Keratinocyte (primary cell): ENCODE results near the gene CHST8. TPM values are rescaled to one million over a fixed set of nuclear protein-coding genes. Genes with fewer than 3 reads are reported as not detected.

Experiments
- DNase-seq: peaks from one replicate; pipeline ENCODE4 v3.0.0-alpha.2; 2011; ENCODE audit warnings: low read depth, missing footprints, low spot score
- FAIRE-seq: peaks from 2 replicates; lab custom pipeline; 2011; peaks lifted over from hg19 to GRCh38; lab: Jason Lieb, UNC
- H2AFZ ChIP-seq: 2 replicates; pipeline ENCODE4 v1.6.0; 2012; ENCODE audit warnings: low read length, control low read depth, inconsistent platforms; ENCODE audit not compliant: control insufficient read depth
- H3K27ac ChIP-seq: 2 replicates; pipeline ENCODE4 v1.5.1; 2011; ENCODE audit warnings: low read length; ENCODE audit not compliant: control insufficient read depth, insufficient read depth
- H3K27me3 ChIP-seq: 3 replicates; pipeline ENCODE4 v1.6.0; 2011; ENCODE audit warnings: low read length; ENCODE audit not compliant: control insufficient read depth, insufficient read depth; ENCODE audit errors: extremely low read depth
- H3K36me3 ChIP-seq, 2 experiments: 2 replicates in 1 of 2; 3 replicates in 1 of 2; pipeline ENCODE4 v1.5.1; 2011; ENCODE audit warnings: low read length in 2 of 2, mild to moderate bottlenecking in 1 of 2; ENCODE audit not compliant: control insufficient read depth in 2 of 2, insufficient read depth in 2 of 2; ENCODE audit errors: extremely low read depth in 1 of 2
- H3K4me1 ChIP-seq: 3 replicates; pipeline ENCODE4 v1.5.1; 2011; ENCODE audit warnings: low read length; ENCODE audit not compliant: control insufficient read depth, insufficient read depth; ENCODE audit errors: extremely low read depth
- H3K4me2 ChIP-seq: 3 replicates; pipeline ENCODE4 v1.6.0; 2011; ENCODE audit warnings: low read depth, low read length; ENCODE audit not compliant: control insufficient read depth, insufficient read depth; ENCODE audit errors: extremely low read depth
- H3K4me3 ChIP-seq, 3 experiments: fragments of 200-600 bp in 1 of 3; sonication (generic) in 1 of 3; 2 replicates in 2 of 3; 3 replicates in 1 of 3; pipeline ENCODE4 v1.5.1; 2011 to 2016; ENCODE audit warnings: low read length in 3 of 3, mild to moderate bottlenecking in 3 of 3, control low read depth in 2 of 3, inconsistent platforms in 1 of 3, low read depth in 1 of 3, mixed read lengths in 1 of 3, mixed run types in 1 of 3, moderate library complexity in 1 of 3; ENCODE audit not compliant: control insufficient read depth in 2 of 3, insufficient read depth in 2 of 3; ENCODE audit errors: extremely low read depth in 1 of 3
- H3K79me2 ChIP-seq: 2 replicates; pipeline ENCODE4 v1.6.0; 2012; ENCODE audit warnings: low read length; ENCODE audit not compliant: control insufficient read depth, insufficient read depth
- H3K9ac ChIP-seq: 3 replicates; pipeline ENCODE4 v1.6.0; 2011; ENCODE audit warnings: low read length; ENCODE audit not compliant: control insufficient read depth, insufficient read depth; ENCODE audit errors: extremely low read depth
- H3K9me1 ChIP-seq: 3 replicates; pipeline ENCODE4 v1.6.0; 2011; ENCODE audit warnings: low read length; ENCODE audit not compliant: control insufficient read depth, insufficient read depth; ENCODE audit errors: extremely low read depth
- H3K9me3 ChIP-seq: 2 replicates; pipeline ENCODE4 v1.5.1; 2012; ENCODE audit warnings: low read depth, low read length; ENCODE audit not compliant: control insufficient read depth
- H4K20me1 ChIP-seq: 3 replicates; pipeline ENCODE4 v1.6.0; 2011; ENCODE audit warnings: low read length; ENCODE audit not compliant: control insufficient read depth, insufficient read depth; ENCODE audit errors: extremely low read depth
- CTCF ChIP-seq, 3 experiments: IDR thresholded peaks in 1 of 3; conservative IDR thresholded peaks in 1 of 3; optimal IDR thresholded peaks in 1 of 3; 2 replicates in 2 of 3; 3 replicates in 1 of 3; pipeline versions ENCODE3 to v1.5.1; 2011; ENCODE audit warnings: low read length in 3 of 3, mild to moderate bottlenecking in 3 of 3, moderate library complexity in 2 of 3, control low read depth in 1 of 3, inconsistent platforms in 1 of 3; ENCODE audit not compliant: insufficient read depth in 2 of 3; ENCODE audit errors: extremely low read depth in 1 of 3
- EZH2 ChIP-seq: IDR thresholded peaks from one replicate; pipeline ENCODE4 v1.6.1; 2012; ENCODE audit warnings: inconsistent platforms, mild to moderate bottlenecking, low read length, moderate library complexity
- dilution Hi-C: fragments of 300-500 bp; cut with MboI; formaldehyde crosslinking; loops from one replicate; pipeline ENCODE4 v1.7.0; 2020; ENCODE audit warnings: low sequenced_read_pairs; ENCODE audit not compliant: extremely low pct_ligation_motif_present
- polyA minus RNA-seq, 3 experiments: library from RNA; depleted of rRNA, polyadenylated mRNA; stranded (reverse); fragments of >200 nt; gene quantifications; 1 replicate in 1 of 3; 2 replicates in 1 of 3; 3 replicates in 1 of 3; pipeline ENCODE4 v1.2.3, GENCODE V29; 2011
- polyA plus RNA-seq, 5 experiments: library from polyadenylated mRNA; depleted of rRNA in 3 of 5; stranded (reverse) in 3 of 5; stranded (forward) in 1 of 5; unstranded in 1 of 5; fragments of >200 nt; gene quantifications; 1 replicate in 1 of 5; 2 replicates in 3 of 5; 3 replicates in 1 of 5; pipeline versions ENCODE4 v1.2.1 to v1.2.3, GENCODE V29; 2011 to 2012; ENCODE audit warnings: missing spikeins in 2 of 5, low read depth in 1 of 5, low replicate concordance in 1 of 5

The CHST8 gene, protein sequence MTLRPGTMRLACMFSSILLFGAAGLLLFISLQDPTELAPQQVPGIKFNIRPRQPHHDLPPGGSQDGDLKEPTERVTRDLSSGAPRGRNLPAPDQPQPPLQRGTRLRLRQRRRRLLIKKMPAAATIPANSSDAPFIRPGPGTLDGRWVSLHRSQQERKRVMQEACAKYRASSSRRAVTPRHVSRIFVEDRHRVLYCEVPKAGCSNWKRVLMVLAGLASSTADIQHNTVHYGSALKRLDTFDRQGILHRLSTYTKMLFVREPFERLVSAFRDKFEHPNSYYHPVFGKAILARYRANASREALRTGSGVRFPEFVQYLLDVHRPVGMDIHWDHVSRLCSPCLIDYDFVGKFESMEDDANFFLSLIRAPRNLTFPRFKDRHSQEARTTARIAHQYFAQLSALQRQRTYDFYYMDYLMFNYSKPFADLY
- not detected in 3 replicates for polyA plus RNA-seq
- polyA plus RNA-seq (2011; ENCODE audit: low read depth) = not detected
- polyA plus RNA-seq (2011; cell fraction: cytosol; rRNA removed) = not detected in 2 replicates
- polyA plus RNA-seq (2011; cell fraction: nucleus; rRNA removed) = not detected in 2 replicates
- 0.11 TPM in 1 of 2 replicates, not detected in the other for polyA plus RNA-seq (2012; ENCODE audit: low replicate concordance)
- polyA minus RNA-seq = 0.10 TPM in 1 of 3 replicates, not detected in the others
- polyA minus RNA-seq (2011; cell fraction: cytosol; rRNA and poly(A)+ RNA removed) = not detected
- not detected in 2 replicates for polyA minus RNA-seq (2011; cell fraction: nucleus; rRNA and poly(A)+ RNA removed)

- H3K27me3 ChIP-seq = peaks cover 52% of the 10 kb centered on the region
- H3K79me2 ChIP-seq = no peaks in the 10 kb centered on the region
- H3K9me3 ChIP-seq = no peaks in the 10 kb centered on the region
- H3K36me3 ChIP-seq = no peaks in the 10 kb centered on the region
- no peak within 1 kb of the TSS for H2AFZ ChIP-seq
- H4K20me1 ChIP-seq = no peaks in the 10 kb centered on the region
- dilution Hi-C loops = no loop called here
- TF ChIP-seq EZH2 (no peak), CTCF (optimal IDR thresholded peaks at IDR 0.05 in 1 of 3, IDR thresholded peaks at IDR 0.05 in 1 of 3, conservative IDR thresholded peaks at IDR 0.05 in 1 of 3; ENCODE audit: extremely low read depth in 1 of 3, insufficient read depth in 2 of 3, low read length in 3 of 3) (no peak)
- no peaks in the 10 kb centered on the region for H3K4me1 ChIP-seq
- H3K9ac ChIP-seq = no peak within 1 kb of the TSS
- FAIRE-seq (no peak), DNase-seq (no peak)
- H3K27ac ChIP-seq = no peak within 1 kb of the TSS
- H3K4me3 ChIP-seq = peak within 1 kb of the TSS; percentile 20 to 38 (median 30)
- no peaks in the 10 kb centered on the region for H3K9me1 ChIP-seq
- peak within 1 kb of the TSS; percentile 45 for H3K4me2 ChIP-seq
Observed at GRCh38 chr19:33621811-33622504, at the start of gene CHST8. CHST8 (plus strand) TSS chr19:33621953; CDS start chr19:33689262, 67,309 bp downstream.

- H3K27ac ChIP-seq = no peak overlapping the region
- H4K20me1 ChIP-seq = no peaks in the 10 kb centered on the region
- no peak overlapping the region for H3K4me3 ChIP-seq
- no peak overlapping the region for H2AFZ ChIP-seq
- peaks cover 2% of the 10 kb centered on the region for H3K9me3 ChIP-seq
- H3K4me2 ChIP-seq = no peak overlapping the region
- no peaks in the 10 kb centered on the region for H3K27me3 ChIP-seq
- dilution Hi-C loops = no loop called here
- DNase-seq = no peak
- FAIRE-seq = no peak
- no peak overlapping the region for H3K9ac ChIP-seq
- no peaks in the 10 kb centered on the region for H3K4me1 ChIP-seq
- H3K36me3 ChIP-seq = no peaks in the 10 kb centered on the region
- no peak for TF ChIP-seq EZH2
- no peak for TF ChIP-seq CTCF (optimal IDR thresholded peaks at IDR 0.05 in 1 of 3, IDR thresholded peaks at IDR 0.05 in 1 of 3, conservative IDR thresholded peaks at IDR 0.05 in 1 of 3; ENCODE audit: extremely low read depth in 1 of 3, insufficient read depth in 2 of 3, low read length in 3 of 3)
- no peaks in the 10 kb centered on the region for H3K9me1 ChIP-seq
- H3K79me2 ChIP-seq = no peaks in the 10 kb centered on the region
Observed at GRCh38 chr19:33572929-33573328, 48.8 kb upstream of the CHST8 start.
